Activated CD8-positive, alpha-beta memory T cell treated with anti-CD3 and anti-CD28 coated beads for 1 hour (primary cell): ENCODE measurements around the gene UNKL.

Experiments
- DNase-seq, 2 donors: peaks; one replicate each; pipeline ENCODE4 v3.0.0-alpha.2; 2020; ENCODE audit warnings: low read depth in 1 of 2; ENCODE audit errors: extremely low read depth in 1 of 2

Gene UNKL

GRCh38 chr16:1414532-1415260, at the start of gene UNKL:
UNKL (minus strand) TSS chr16:1414704; CDS start chr16:1414691, 13 bp downstream.
- peak; percentile 41 to 81 for DNase-seq

DNA sequence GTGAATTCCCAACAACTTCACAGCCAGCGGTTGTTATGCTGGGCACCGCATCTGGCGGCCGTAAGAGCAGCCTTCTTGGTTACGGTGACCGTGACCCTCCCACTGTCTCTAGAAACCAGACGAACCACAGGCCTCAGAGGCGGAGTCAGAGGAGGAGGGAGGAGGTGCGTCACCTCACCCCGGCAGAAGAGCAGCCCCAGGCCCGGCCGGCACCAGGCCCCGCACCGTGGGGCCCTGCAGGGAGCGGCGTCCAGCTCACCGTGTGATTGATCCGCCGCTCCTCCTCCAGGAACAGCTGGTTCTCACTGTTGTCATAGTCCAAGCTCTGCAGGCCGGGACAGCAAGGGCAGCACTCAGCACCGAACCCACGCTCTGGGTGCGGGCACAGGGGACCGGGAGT, 46.6 kb upstream of the UNKL start:
- DNase-seq = no peak

- DNase-seq = no peak
These were observed 46.2 kb upstream of the UNKL start for GRCh38 chr16:1460602-1461138.

DNA sequence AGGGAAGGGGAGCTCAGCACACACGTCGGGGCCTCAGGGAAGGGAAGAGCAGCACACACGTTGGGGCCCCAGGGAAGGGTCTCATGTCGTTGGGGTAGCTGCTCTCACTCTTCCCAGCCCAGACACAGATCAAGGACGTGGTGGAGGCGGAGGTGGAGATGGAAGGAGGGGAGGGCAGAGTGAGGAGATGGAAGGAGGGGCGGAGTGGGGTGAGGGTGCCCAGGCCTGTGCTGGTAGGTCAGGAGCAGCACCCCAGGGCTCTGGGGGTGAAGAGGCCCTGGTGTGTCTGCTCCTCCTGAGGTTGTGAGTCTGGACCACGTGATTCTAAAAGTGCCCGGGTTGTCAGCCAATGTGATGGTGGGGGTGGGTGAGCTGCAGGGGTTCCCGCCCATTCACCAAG, 45.5 kb upstream of the UNKL start:
- DNase-seq = no peak

DNA sequence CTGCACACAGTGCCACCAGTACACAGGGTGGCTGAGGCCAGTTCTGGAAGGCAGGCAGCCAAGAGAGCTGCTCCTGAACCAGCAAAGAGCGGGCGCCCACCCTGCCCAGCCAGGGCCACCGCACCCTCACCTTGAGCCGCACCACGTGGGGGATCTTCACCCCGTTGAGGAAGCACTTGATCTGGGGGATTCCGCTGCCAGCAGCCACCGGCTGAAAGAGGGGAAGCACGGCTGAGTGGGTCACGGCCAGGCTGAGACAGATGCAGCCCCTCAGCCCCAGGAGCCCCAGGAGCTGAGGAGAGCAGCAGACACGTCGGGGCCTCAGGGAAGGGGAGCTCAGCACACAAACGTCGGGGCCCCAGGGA, 44.5 kb upstream of the UNKL start:
- DNase-seq = no peak

DNA sequence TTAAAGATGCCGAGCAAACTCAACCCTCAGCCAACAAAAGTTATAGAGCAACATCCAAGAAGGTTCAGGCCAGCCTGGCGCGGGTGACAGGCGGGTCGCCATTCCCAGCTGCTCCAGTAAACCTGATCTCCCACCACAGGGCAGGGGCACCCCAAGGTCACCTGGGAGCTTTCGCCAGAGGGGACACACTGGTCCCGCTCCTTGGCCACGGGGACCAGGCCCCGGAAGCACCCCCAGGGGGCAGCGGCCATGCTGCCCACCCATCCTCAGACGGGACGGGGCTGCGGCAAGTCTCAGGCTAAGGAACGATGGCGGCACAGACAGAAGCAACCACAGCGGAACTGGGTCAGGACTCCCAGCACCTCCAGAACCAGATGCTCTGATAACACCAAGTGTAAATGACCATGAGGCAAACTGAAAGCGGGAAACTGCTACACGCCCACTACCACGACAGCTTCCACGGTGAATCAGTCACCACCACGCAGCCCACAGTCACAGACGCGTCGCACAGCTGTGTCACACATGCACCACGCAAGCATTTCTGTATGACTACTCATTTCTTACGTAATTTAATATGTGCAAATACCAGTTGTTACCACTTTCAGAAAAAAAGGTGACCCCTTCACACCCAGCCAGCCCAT, 44.0 kb upstream of the UNKL start:
- DNase-seq = no peak

DNA sequence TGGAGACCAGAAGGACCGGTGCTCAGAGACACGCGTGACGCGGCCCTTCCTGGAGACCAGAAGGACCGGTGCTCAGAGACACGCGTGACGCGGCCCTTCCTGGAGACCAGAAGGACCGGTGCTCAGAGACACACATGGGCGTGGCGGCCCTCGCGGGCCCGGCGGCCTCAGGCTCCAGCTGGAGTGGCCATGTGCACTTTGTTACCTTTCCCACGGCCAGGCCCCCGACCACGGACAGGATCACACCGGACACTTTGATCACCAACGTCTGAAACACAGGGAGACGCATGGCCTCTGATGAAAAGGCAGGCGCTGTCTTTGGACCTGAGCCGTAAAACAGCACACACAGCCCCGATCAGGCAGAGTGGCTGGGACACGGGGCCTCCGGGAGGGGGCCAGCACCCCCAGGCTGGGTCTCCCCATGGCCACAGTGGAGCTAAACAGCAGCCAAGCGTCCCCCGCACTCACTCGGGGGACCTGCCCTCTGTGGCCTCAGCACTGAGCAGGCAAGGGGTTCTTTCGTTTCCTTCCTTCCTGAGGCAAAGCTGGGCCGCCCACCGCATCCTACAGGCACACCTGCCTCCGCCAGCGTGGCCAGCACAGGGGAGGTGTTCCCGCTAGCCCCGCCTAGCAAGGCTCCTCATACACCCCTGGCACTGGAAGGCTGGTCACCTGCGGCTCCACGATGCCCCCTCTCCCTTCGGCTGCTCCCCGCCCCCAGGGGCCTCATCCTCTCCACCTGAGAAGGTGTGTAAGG, 43.2 kb upstream of the UNKL start:
- no peak for DNase-seq

GRCh38 chr16:1456951-1457350, 42.4 kb upstream of the UNKL start:
- DNase-seq = no peak

DNA sequence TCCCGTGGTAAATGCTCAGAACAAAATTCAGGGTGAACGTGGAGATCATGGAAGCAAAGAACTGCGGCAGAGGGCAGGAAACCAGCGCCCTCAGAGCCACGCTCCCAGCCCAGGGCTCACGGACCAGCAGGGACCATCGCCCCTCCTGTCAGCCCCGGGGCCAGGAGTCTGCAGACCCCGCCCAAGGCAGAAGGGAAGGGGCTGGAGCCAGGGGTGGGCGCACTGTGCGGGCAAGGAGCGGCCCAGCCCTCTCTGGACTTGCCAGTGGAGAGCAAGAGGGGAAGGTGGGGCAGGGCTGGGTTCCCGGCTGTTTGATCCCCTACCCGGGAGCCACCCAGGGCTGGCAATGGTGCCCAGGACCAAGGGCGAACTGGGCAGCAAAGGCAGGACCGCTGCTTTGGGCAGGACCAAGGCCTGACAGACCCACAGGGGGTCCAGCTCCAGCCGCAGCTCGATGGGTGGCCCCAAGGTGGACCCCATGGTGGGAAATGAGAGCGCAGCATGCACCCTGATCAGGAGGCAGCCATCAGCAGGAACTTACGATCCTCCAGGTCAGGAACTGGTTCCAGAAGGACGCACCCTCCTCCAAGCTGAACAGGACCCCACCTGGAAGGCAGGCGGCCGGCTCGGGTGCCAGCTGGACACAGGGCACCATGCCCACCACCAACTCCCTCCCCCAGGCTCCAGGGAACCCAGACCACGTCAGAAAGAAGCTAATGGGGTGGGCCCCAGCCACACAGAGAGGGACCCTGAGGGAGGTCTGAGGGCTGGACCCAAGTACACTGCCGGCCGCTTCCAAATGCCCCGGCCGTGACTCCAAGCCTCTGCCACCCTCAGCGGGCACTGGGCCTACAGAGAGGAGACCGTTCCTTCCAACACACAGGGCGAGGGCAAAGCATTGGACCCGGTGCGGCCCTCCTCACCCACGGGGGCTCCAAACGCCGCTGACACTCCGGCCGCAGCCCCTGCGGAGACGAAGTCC, 41.0 kb upstream of the UNKL start:
- DNase-seq = no peak

DNA sequence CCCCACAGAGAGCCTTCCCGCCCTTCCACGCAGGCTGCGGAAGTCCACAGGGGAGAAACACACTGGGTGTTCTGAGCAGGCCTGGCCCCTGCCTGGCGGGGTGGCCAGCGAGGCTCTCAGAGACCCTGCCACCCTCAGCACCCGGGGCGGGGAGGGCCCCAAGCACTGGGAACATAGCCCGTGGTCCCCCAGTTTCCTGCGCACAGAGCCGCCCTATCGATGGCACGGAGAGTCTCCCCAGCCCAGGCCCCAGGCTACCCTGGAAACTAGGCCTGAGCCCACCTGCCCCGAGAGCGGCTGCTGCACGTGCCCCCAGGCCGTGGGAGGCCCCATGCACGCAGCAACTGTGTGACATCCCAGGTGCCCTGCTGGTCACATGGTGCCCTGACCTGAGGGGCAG, 40.1 kb upstream of the UNKL start:
- DNase-seq = no peak

GRCh38 chr16:1453316-1453715, 38.8 kb upstream of the UNKL start:
- DNase-seq = no peak

- DNase-seq = no peak
These were observed 38.0 kb upstream of the UNKL start for GRCh38 chr16:1452530-1452929.

DNA sequence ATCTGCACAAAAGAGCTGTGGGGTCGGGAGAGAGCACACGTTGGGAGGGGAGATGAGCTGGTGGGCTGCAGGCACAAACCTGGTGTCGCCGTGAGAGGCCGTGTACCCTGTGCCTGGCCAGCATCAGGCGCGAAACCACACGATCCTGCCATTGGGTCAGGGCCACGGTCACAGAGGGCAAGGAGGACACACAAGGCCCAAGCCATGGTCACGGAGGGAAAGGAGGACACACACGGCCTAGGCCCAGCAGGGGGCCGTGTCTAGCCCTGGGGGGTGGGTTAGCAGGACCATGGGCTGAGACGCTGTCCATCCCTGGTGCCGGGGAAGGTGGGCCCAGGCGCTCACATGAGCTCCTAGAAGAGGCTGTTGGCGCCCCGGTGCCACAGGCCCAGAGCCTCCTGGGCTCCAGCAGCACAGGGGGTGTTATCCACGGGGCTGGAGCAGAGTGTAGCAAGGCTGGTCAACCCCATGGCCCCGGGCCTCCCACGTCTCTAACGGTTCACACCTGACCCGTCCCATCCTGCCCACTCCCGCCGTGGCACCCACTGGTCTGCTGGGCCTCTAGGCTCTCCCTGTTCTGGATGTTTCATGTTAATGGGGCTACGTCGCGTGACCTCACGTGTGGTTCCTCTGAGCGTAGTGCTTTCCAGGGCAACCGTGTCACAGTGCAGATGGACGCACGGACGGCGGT, 37.3 kb upstream of the UNKL start:
- no peak for DNase-seq

DNA sequence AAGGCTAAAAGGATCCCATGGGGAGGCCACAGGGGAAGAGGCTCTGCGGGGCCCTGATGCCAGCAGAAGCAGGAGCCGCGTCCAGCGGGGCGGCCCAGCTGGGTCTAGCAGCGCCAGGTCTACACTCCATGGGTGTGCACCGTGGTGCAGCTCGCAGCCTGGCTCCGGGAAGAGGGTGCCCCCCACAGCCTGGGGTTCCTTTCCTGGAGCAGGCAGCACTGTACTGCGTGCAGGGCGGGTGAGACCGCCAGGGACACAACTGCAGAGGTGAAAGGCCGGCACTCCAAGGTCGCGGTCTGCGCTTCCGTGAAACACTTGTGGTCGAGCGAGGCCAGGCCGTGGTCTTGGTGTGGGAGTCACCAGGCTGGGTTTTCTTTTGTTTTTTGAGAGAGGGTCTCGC, 36.3 kb upstream of the UNKL start:
- DNase-seq = no peak

- no peak for DNase-seq
These were observed 35.7 kb upstream of the UNKL start for GRCh38 chr16:1450218-1450617.

- DNase-seq = no peak
These were observed 34.8 kb upstream of the UNKL start for GRCh38 chr16:1449201-1449788.

GRCh38 chr16:1448536-1449116, 34.1 kb upstream of the UNKL start:
- DNase-seq = no peak

- DNase-seq = no peak
These were observed 33.5 kb upstream of the UNKL start for GRCh38 chr16:1447965-1448364.
